SK-N-SH (cell line): ENCODE data around the gene RPIA. TPM values are rescaled to one million over a fixed set of nuclear protein-coding genes. Genes with fewer than 3 reads are reported as not detected.

Source experiments
- CTCF ChIA-PET: fragments of 300-600, 350-600 bp; formaldehyde crosslinking; extraction: SDS; loops from one replicate; lab custom pipeline; 2021; lab: Yijun Ruan, JAX
- POLR2A ChIA-PET: fragments of 350-600 bp; sonication (Branson Sonifier 250); formaldehyde crosslinking; extraction: SDS; loops from one replicate; lab custom pipeline; 2020; ENCODE audit warnings: antibody characterized with exemption, inconsistent platforms; lab: Yijun Ruan, JAX
- DNase-seq: peaks from one replicate; pipeline ENCODE4 v3.0.0; 2012
- H2AFZ ChIP-seq: fragments of 200-600 bp; sonication (generic); 2 replicates; pipeline ENCODE4 v1.8.1; 2016; ENCODE audit warnings: antibody characterized with exemption, mild to moderate bottlenecking, low read depth
- H3F3A ChIP-seq: fragments of 200-600 bp; sonication (generic); replicated peaks from 2 replicates; pipeline ENCODE3; 2016; ENCODE audit warnings: antibody characterized with exemption, mild to moderate bottlenecking; ENCODE audit not compliant: insufficient read depth
- H3K27ac ChIP-seq, 2 experiments: fragments of 200-500 bp in 1 of 2; fragments of 200-600 bp in 1 of 2; sonication (Bioruptor generic) in 1 of 2; sonication (generic), shearing (Covaris generic) in 1 of 2; 2 replicates each; pipeline versions ENCODE4 v1.5.1 to v1.6.1; 2014 to 2016; ENCODE audit warnings: low read depth in 2 of 2, inconsistent platforms in 1 of 2, low read length in 1 of 2, mild to moderate bottlenecking in 1 of 2, mixed read lengths in 1 of 2
- H3K27me3 ChIP-seq: fragments of 200-600 bp; sonication (generic), shearing (Covaris generic); 2 replicates; pipeline ENCODE4 v1.6.1; 2016; ENCODE audit warnings: mixed run types; ENCODE audit not compliant: insufficient read depth
- H3K36me3 ChIP-seq, 2 experiments: fragments of 200-500 bp in 1 of 2; fragments of 200-600 bp in 1 of 2; sonication (Bioruptor generic) in 1 of 2; sonication (generic) in 1 of 2; replicated peaks in 1 of 2; 2 replicates each; pipeline versions ENCODE3 to v1.5.1; 2014 to 2016; ENCODE audit warnings: low read length in 1 of 2, mild to moderate bottlenecking in 1 of 2; ENCODE audit not compliant: insufficient read depth in 2 of 2, control insufficient read depth in 1 of 2
- H3K4me1 ChIP-seq, 2 experiments: fragments of 200-500 bp in 1 of 2; fragments of 200-600 bp in 1 of 2; sonication (Bioruptor generic) in 1 of 2; sonication (generic), shearing (Covaris generic) in 1 of 2; 2 replicates each; pipeline versions ENCODE4 v1.5.1 to v1.6.1; 2014 to 2016; ENCODE audit warnings: low read depth in 1 of 2, low read length in 1 of 2, mixed run types in 1 of 2; ENCODE audit not compliant: insufficient read depth in 2 of 2, control insufficient read depth in 1 of 2
- H3K4me2 ChIP-seq: fragments of 200-600 bp; sonication (generic), shearing (Covaris generic); 2 replicates; pipeline ENCODE4 v1.6.1; 2017; ENCODE audit warnings: mixed run types
- H3K4me3 ChIP-seq, 2 experiments: fragments of 200-500 bp in 1 of 2; fragments of 200-600 bp in 1 of 2; sonication (Bioruptor generic) in 1 of 2; sonication (generic), shearing (Covaris generic) in 1 of 2; 2 replicates each; pipeline versions ENCODE4 v1.5.1 to v1.8.1; 2014 to 2016; ENCODE audit warnings: low read depth in 2 of 2, inconsistent platforms in 1 of 2, low read length in 1 of 2, mild to moderate bottlenecking in 1 of 2, mixed read lengths in 1 of 2, moderate library complexity in 1 of 2
- H3K79me2 ChIP-seq: fragments of 200-600 bp; sonication (generic); 2 replicates; pipeline ENCODE4 v1.8.1; 2017; ENCODE audit warnings: mild to moderate bottlenecking; ENCODE audit not compliant: insufficient read depth
- H3K9ac ChIP-seq: fragments of 200-600 bp; sonication (generic); 2 replicates; pipeline ENCODE4 v1.6.1; 2017; ENCODE audit warnings: mixed run types
- H3K9me2 ChIP-seq: fragments of 200-600 bp; sonication (generic); 2 replicates; pipeline ENCODE4 v1.6.1; 2017; ENCODE audit warnings: mixed run types
- H3K9me3 ChIP-seq: fragments of 200-600 bp; sonication (generic); 2 replicates; pipeline ENCODE4 v1.6.1; 2017; ENCODE audit warnings: mixed run types, mild to moderate bottlenecking, moderate library complexity
- H4K20me1 ChIP-seq: fragments of 200-600 bp; sonication (generic); 2 replicates; pipeline ENCODE4 v1.6.1; 2017; ENCODE audit warnings: mild to moderate bottlenecking, mixed run types; ENCODE audit not compliant: insufficient read depth
- CTCF ChIP-seq: fragments of 200-600 bp; sonication (generic); IDR thresholded peaks from 2 replicates; pipeline ENCODE4 v1.6.1; 2017; ENCODE audit warnings: antibody characterized with exemption, mild to moderate bottlenecking, moderate library complexity
- EP300 ChIP-seq, 2 experiments: IDR thresholded peaks; 2 replicates each; pipeline versions ENCODE4 v1.4.0 to v1.6.1; 2012; ENCODE audit warnings: borderline replicate concordance in 1 of 2, low read depth in 1 of 2, low read length in 1 of 2
- FOSL2 ChIP-seq: IDR thresholded peaks from 2 replicates; pipeline ENCODE4 v1.4.0; 2012; ENCODE audit warnings: low read depth, mild to moderate bottlenecking, moderate library complexity, borderline replicate concordance
- FOXJ3 ChIP-seq: sonication (generic); formaldehyde crosslinking; IDR thresholded peaks from 2 replicates; pipeline ENCODE4 v1.5.1; 2020; ENCODE audit warnings: mild to moderate bottlenecking, missing genetic modification reagents
- GABPA ChIP-seq: IDR thresholded peaks from 2 replicates; pipeline ENCODE4 v1.4.0; 2012; ENCODE audit warnings: low read depth, mild to moderate bottlenecking
- MAX ChIP-seq: IDR thresholded peaks from 2 replicates; pipeline ENCODE4 v1.4.0; 2012; ENCODE audit warnings: low read depth
- MEF2A ChIP-seq: IDR thresholded peaks from 2 replicates; pipeline ENCODE4 v1.4.0; 2012; ENCODE audit warnings: low read depth, borderline replicate concordance
- NFIC ChIP-seq: IDR thresholded peaks from 2 replicates; pipeline ENCODE4 v1.4.0; 2012; ENCODE audit warnings: borderline replicate concordance
- RFX5 ChIP-seq: IDR thresholded peaks from 2 replicates; pipeline ENCODE4 v1.6.1; 2012; ENCODE audit warnings: mild to moderate bottlenecking, improper control_type of control experiment, low read length
- RXRA ChIP-seq: IDR thresholded peaks from 2 replicates; pipeline ENCODE4 v1.4.0; 2012; ENCODE audit warnings: low read depth, mild to moderate bottlenecking, borderline replicate concordance
- TEAD4 ChIP-seq: IDR thresholded peaks from 2 replicates; pipeline ENCODE4 v1.4.0; 2012; ENCODE audit warnings: mild to moderate bottlenecking, borderline replicate concordance; ENCODE audit not compliant: insufficient read depth
- USF2 ChIP-seq: fragments of 150-350 bp; IDR thresholded peaks from 2 replicates; pipeline ENCODE4 v1.6.1; 2017; ENCODE audit warnings: antibody characterized with exemption, low read length, low read depth, borderline replicate concordance
- YY1 ChIP-seq: IDR thresholded peaks from 2 replicates; pipeline ENCODE4 v1.4.0; 2012; ENCODE audit warnings: low read depth, mild to moderate bottlenecking
- WGBS: methylation state at CpG from one replicate; pipeline ENCODE4 v1.1.6; 2017; ENCODE audit warnings: low lambda C conversion rate; 5-methylcytosine and 5-hydroxymethylcytosine counted together
- polyA plus RNA-seq, 3 experiments: library from polyadenylated mRNA; depleted of rRNA; stranded (reverse); fragments of >200 nt; gene quantifications; 2 replicates each; pipeline ENCODE4 v1.2.3, GENCODE V29; 2012
- TF ChIP-seq, protein P1 (sequence below): IDR thresholded peaks from 2 replicates; pipeline ENCODE4; 2012

RPIA gene
- polyA plus RNA-seq, 1 of the 3 experiments (the other 2 are of a cell fraction): 17.4 TPM

DNA sequence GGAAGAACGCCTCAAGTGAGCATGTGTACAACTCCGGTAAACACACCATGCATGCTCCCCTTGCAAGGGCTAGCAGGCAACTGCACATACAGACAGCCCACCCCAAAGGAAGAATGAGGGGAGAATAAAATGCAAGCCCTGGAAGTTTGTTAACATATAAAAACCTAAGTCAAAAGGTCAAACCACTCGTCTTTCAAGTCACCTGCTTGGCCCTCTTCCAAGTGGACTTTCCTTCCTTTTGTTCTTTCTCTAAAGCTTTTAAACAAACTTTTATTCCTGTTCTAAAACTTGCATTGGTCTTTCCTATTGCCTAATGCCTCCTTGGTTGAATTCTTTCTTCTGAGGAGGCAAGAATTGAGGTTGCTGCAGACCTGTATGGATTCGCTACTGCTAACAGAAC lies 5.2 kb upstream of the RPIA start:
- H3K79me2 ChIP-seq: peaks cover 4% of the 10 kb centered on the region; the same call in 1 of the 2 replicates
- ChIA-PET POLR2A (no interaction called here), CTCF (interaction anchor here (1.3 to 2.7 kb wide), 2 partner anchors 14 to 17 kb away, joined by 4 to 19 read pairs; no protein-coding TSS in a partner anchor)

GRCh38 chr2:88687384-88687783 lies 4.1 kb upstream of the RPIA start:
- Histone ChIP-seq H3K9ac (no peak overlapping the region), H3K4me3 (no peak overlapping the region), H4K20me1 (no peaks in the 10 kb centered on the region), H3K27me3 (no peaks in the 10 kb centered on the region), H3K36me3 (no peaks in the 10 kb centered on the region), H3K79me2 (peaks cover 12% of the 10 kb centered on the region; the same call in 1 of the 2 replicates), H3K9me2 (no peaks in the 10 kb centered on the region), H3K4me1 (peaks cover 0 to 11% of the 10 kb centered on the region in 2 experiments; a peak in 2 of 4 replicates), H2AFZ (no peak overlapping the region), H3F3A (no peaks in the 10 kb centered on the region), H3K9me3 (peaks cover 10% of the 10 kb centered on the region; the same call in 1 of the 2 replicates), H3K27ac (no peak overlapping the region), H3K4me2 (no peak overlapping the region)
- POLR2A ChIA-PET: no interaction called here
- CTCF ChIA-PET: no interaction called here
- no peak for DNase-seq
- TF ChIP-seq USF2 (no peak), RXRA (no peak)

More for the DNA sequence above, 5.2 kb upstream of the RPIA start:
- Histone ChIP-seq H3K4me1 (peaks cover 0 to 10% of the 10 kb centered on the region in 2 experiments; a peak in 2 of 4 replicates), H2AFZ (no peak overlapping the region), H3K4me2 (no peak overlapping the region), H3K27me3 (no peaks in the 10 kb centered on the region), H3K9me3 (peaks cover 10% of the 10 kb centered on the region; the same call in 1 of the 2 replicates), H3K27ac (no peak overlapping the region), H3F3A (no peaks in the 10 kb centered on the region), H3K36me3 (no peaks in the 10 kb centered on the region), H3K9ac (no peak overlapping the region), H3K4me3 (no peak overlapping the region), H3K9me2 (no peaks in the 10 kb centered on the region), H4K20me1 (no peaks in the 10 kb centered on the region)
- no peak for DNase-seq
- WGBS: 81% methylated on average over 4 of the region's 4 CpGs
- TF ChIP-seq GABPA: no peak
- TF ChIP-seq MAX: no peak
- no peak for TF ChIP-seq EP300 (IDR thresholded peaks at IDR 0.05; ENCODE audit: borderline replicate concordance in 1 of 2, low read depth in 1 of 2, low read length in 1 of 2)
- no peak for TF ChIP-seq FOSL2
- TF ChIP-seq NFIC: no peak
- TF ChIP-seq MEF2A: no peak
- no peak for TF ChIP-seq YY1
- no peak for TF ChIP-seq TEAD4
- TF ChIP-seq RFX5: no peak
- TF ChIP-seq, protein P1, sequence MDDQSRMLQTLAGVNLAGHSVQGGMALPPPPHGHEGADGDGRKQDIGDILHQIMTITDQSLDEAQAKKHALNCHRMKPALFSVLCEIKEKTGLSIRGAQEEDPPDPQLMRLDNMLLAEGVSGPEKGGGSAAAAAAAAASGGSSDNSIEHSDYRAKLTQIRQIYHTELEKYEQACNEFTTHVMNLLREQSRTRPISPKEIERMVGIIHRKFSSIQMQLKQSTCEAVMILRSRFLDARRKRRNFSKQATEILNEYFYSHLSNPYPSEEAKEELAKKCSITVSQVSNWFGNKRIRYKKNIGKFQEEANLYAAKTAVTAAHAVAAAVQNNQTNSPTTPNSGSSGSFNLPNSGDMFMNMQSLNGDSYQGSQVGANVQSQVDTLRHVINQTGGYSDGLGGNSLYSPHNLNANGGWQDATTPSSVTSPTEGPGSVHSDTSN: no peak
- TF ChIP-seq CTCF: no peak
- no peak for TF ChIP-seq FOXJ3
